Measurements from ENCODE around the gene MRPS14. TPM values are rescaled to one million over a fixed set of nuclear protein-coding genes. Genes with fewer than 3 reads are reported as not detected.
"Not testable (repeated sequence)": the region's sequence is repeated elsewhere in the genome, so short reads cannot be mapped to it uniquely, and the experiment has no call there.

Gene MRPS14
- total RNA-seq, 6 donors from 2014 or later: 11.5 to 28.9 (median 18.8) TPM

- WGBS, 2 donors: 94 to 96% methylated on average over 28 to 32 of the region's 32 CpGs
- Histone ChIP-seq H3K36me3 (no peaks in the 10 kb centered on the region), H3K27ac (no peak overlapping the region), H3K27me3 (no peaks in the 10 kb centered on the region), H3K4me1 (no peaks in the 10 kb centered on the region), H3K4me3 (no peak overlapping the region), H3K9me3 (no peaks in the 10 kb centered on the region)
- peak in 1 of 2 donors; percentile 67 for DNase-seq
- TF ChIP-seq EP300 (IDR thresholded peaks at IDR 0.05): no peak
- no peak for TF ChIP-seq CTCF (IDR thresholded peaks at IDR 0.05)
- no peak for TF ChIP-seq POLR2AphosphoS5 (IDR thresholded peaks at IDR 0.05)
- no peak for ATAC-seq (ENCODE audit: low FRiP score in 2 of 2)
These were observed 22.3 kb upstream of the MRPS14 start for GRCh38 chr1:175045519-175045918.

GRCh38 chr1:175045097-175045496 is 21.9 kb upstream of the MRPS14 start:
- WGBS, 2 donors: 94 to 95% methylated on average over 19 of the region's 19 CpGs
- no peaks in the 10 kb centered on the region for H3K27me3 ChIP-seq
- TF ChIP-seq CTCF (IDR thresholded peaks at IDR 0.05) (no peak), POLR2A (IDR thresholded peaks at IDR 0.05) (no peak), EP300 (IDR thresholded peaks at IDR 0.05) (no peak), POLR2AphosphoS5 (IDR thresholded peaks at IDR 0.05) (no peak)
- no peak for ATAC-seq (ENCODE audit: low FRiP score in 2 of 2)
- no peaks in the 10 kb centered on the region for H3K36me3 ChIP-seq
- no peak overlapping the region for H3K27ac ChIP-seq
- H3K4me1 ChIP-seq: no peaks in the 10 kb centered on the region
- H3K4me3 ChIP-seq: no peak overlapping the region
- DNase-seq: peak in 1 of 2 donors; percentile 33
- H3K9me3 ChIP-seq: no peaks in the 10 kb centered on the region

- not testable (repeated sequence) for H3K27ac ChIP-seq; H3K9me3 ChIP-seq; H3K27me3 ChIP-seq; H3K4me3 ChIP-seq; H3K4me1 ChIP-seq; H3K36me3 ChIP-seq; ATAC-seq (ENCODE audit: low FRiP score in 2 of 2)
- DNase-seq: peak in 1 of 2 donors; percentile 58
- WGBS, 2 donors: 91 to 92% methylated on average over 18 of the region's 18 CpGs
These were observed 21.4 kb upstream of the MRPS14 start for GRCh38 chr1:175044591-175044990.

- Histone ChIP-seq H3K27ac (no peak overlapping the region), H3K4me3 (no peak overlapping the region), H3K4me1 (no peaks in the 10 kb centered on the region), H3K9me3 (no peaks in the 10 kb centered on the region), H3K36me3 (no peaks in the 10 kb centered on the region), H3K27me3 (no peaks in the 10 kb centered on the region)
- TF ChIP-seq CTCF (IDR thresholded peaks at IDR 0.05) (no peak), POLR2AphosphoS5 (IDR thresholded peaks at IDR 0.05) (no peak), POLR2A (IDR thresholded peaks at IDR 0.05) (no peak), EP300 (IDR thresholded peaks at IDR 0.05) (no peak)
- 66 to 68% methylated on average over 15 to 19 of the region's 19 CpGs for WGBS, 2 donors
- ATAC-seq (ENCODE audit: low FRiP score in 2 of 2) (no peak), DNase-seq (peak in 1 of 2 donors; percentile 47)
These were observed 20.6 kb upstream of the MRPS14 start for GRCh38 chr1:175043824-175044223.

GRCh38 chr1:175042650-175043049 is 19.4 kb upstream of the MRPS14 start:
- no peaks in the 10 kb centered on the region for H3K27me3 ChIP-seq

More at GRCh38 chr1:175042650-175043049, 19.4 kb upstream of the MRPS14 start:
- TF ChIP-seq CTCF (IDR thresholded peaks at IDR 0.05): no peak
- no peaks in the 10 kb centered on the region for H3K36me3 ChIP-seq
- H3K4me1 ChIP-seq: no peaks in the 10 kb centered on the region
- ATAC-seq (ENCODE audit: low FRiP score in 2 of 2) (no peak), DNase-seq (no peak)
- no peak overlapping the region for H3K27ac ChIP-seq
- no peak overlapping the region for H3K4me3 ChIP-seq
- 72 to 74% methylated on average over 3 of the region's 3 CpGs for WGBS, 2 donors
- H3K9me3 ChIP-seq: no peaks in the 10 kb centered on the region
